GM18526 (cell line): ENCODE data around the gene MIEF2.

Source experiments
- POLR2A ChIP-seq: IDR thresholded peaks from 3 replicates; pipeline ENCODE4 v1.6.1; 2011; ENCODE audit not compliant: insufficient read length; ENCODE audit errors: extremely low read depth

The MIEF2 gene

DNA sequence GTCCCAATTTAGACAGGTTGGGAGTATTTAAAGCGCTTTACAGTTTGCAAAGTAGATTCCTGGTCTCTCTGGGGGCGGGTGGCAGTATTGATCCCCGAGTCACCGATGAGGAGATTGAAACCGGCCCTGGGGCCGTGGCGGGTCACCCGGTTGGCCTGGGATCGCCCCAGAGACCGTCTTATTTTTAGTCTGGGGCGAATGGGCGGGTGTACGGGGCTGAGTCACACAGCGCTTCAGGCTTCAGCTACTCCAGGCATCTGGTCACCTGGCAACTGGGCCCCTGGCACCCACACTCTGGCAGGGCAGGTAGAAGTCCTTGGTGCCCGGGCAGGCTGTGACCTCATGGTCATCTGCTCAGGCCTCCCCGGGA lies 669 bp downstream of the MIEF2 start:
- no peak for TF ChIP-seq POLR2A

GRCh38 chr17:18261659-18262058 lies 1.2 kb downstream of the MIEF2 start:
- TF ChIP-seq POLR2A: no peak

DNA sequence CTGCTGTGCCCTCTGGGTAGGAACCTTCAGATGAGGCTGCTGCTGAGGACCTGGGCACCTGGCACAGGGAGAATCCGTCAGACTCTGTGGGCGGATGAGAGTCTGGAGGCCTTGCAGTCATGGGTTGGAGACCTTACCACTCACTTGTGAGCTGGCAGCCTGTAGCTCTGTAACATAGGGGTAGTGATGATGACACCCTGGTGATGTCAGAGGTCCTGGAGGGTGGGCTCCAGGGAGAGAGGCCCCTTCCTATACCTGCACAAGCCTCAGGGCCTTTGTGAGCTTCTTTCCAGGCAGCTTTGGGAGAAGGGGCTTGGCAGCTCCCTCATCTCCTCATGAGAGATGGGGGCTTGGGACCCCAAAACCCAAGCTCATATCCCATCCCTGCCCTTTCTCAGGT lies 1.6 kb downstream of the MIEF2 start:
- TF ChIP-seq POLR2A: no peak

DNA sequence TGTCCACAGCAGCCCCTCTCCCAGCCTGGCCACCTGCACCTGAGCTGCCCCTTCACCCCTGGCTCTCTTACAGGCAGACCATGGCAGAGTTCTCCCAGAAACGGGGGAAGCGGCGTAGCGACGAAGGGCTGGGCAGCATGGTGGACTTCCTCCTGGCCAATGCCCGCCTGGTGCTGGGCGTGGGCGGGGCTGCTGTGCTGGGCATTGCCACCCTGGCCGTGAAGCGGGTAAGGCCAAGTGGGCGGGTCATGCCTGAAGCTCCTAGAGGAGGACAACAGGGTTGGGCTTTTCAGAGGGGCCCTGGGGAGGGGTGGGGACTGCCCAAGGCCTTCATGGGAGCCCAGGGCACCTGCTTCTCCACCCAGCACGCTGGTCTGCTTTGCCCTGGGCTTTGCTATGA lies 2.2 kb downstream of the MIEF2 start:
- TF ChIP-seq POLR2A: no peak

GRCh38 chr17:18263885-18264682 lies 3.6 kb downstream of the MIEF2 start:
- no peak for TF ChIP-seq POLR2A

DNA sequence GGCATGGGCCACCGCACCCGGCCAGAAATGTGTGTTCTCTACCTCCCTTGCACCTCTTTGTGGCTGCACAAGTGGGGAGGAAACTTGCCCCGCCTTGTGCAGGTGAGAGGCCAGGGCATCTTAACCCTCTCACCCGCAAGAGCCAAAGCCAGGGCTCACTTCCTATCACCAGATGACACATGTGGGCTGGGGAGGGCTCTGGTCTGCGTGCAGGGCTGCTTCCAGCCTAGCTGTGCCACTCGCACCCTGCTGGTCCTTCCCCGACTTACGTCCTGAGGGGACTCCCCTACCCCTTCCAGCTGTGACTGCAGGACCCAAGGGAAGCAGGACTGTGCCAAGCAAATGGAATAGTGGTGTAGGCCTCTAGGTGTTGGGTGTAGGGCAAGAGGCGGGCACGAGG lies 6.9 kb downstream of the MIEF2 start:
- TF ChIP-seq POLR2A: no peak

GRCh38 chr17:18267927-18268711 lies 7.7 kb downstream of the MIEF2 start:
- no peak for TF ChIP-seq POLR2A

GRCh38 chr17:18270046-18270931 lies 9.8 kb downstream of the MIEF2 start:
- TF ChIP-seq POLR2A: no peak

GRCh38 chr17:18277076-18277475 lies 16.6 kb downstream of the MIEF2 start:
- no peak for TF ChIP-seq POLR2A

GRCh38 chr17:18278867-18279266 lies 18.4 kb downstream of the MIEF2 start:
- no peak for TF ChIP-seq POLR2A

DNA sequence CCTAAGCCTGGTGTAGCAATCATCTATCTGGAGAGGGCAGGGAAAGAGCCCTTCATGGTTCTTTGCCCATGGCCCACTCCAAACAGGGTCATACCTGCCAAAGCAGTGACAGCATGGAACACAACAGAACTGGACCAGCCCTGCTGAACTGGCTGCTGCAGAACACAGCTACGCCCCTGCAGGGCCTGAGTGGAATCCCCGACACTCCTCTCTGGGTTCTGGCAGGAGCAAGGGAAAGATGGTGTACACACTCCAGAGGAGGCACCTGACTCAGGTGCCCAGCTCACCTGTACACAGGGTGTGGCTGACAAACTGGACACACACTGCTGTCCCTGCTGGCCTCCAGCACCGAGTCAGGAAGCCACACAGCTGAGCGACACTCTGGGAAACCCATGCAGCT lies 19.8 kb downstream of the MIEF2 start:
- TF ChIP-seq POLR2A: no peak

GRCh38 chr17:18280766-18281371 lies 20.4 kb downstream of the MIEF2 start:
- TF ChIP-seq POLR2A: no peak

- TF ChIP-seq POLR2A: no peak
Measured at GRCh38 chr17:18281788-18282187, 21.3 kb downstream of the MIEF2 start.

DNA sequence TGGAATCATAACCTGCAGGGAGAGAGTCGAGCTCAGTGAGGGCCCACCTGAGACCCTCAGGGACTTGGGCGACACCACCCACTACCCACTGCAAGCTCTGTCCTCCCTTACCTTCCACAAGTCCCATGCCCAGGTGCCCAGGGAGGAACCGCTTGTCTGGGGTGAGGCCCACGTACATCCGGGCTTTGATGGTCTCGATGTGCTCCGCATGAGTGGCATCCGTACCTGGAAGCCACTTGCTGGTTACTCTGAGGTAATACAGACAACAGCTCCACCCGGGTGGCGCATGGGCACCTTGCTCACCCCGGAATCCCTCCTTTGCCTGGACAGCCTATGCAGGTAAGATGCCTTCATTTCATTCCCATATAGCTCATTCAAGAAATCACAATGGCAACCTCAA lies 24.8 kb downstream of the MIEF2 start:
- TF ChIP-seq POLR2A: no peak
